HG03175 (cell line): ENCODE results near the gene LRRC63.
"Not testable (repeated sequence)": the region's sequence is repeated elsewhere in the genome, so short reads cannot be mapped to it uniquely, and the experiment has no call there.

Source experiments
- ATAC-seq: cut with Tn5 transposase; IDR thresholded peaks from one replicate; pipeline ENCODE4 v1.9.1; 2021; ENCODE audit warnings: mild to moderate bottlenecking, moderate library complexity; ENCODE audit not compliant: unreplicated experiment

The LRRC63 gene, protein sequence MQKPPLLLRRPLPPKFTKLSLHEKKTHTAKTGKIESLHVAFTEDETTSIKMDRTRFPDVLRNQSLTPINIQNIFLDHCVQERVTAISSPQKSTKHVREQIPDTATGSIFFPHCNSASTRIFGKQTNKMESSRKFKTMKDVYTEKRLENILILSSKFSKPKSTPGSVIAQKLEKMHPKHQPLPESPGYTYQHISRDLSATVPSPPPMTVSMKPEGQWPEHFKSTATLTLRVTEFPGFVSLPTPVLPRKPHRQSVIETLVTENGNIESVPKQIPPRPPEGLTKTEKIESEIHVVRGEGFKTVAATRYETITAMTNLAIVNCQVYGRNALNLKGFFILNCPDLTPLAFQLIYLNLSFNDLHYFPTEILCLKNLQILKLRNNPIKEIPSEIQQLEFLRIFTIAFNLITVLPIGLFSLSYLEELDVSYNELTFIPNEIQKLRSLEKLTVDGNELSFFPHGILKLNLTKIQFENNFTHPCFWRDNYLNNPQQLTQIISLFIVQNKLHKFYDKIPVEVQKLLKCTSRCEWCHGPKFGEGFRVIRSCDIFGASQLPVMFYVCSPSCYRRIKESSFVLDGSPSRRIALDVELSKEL

GRCh38 chr13:46211483-46212351, at the start of gene LRRC63:
Gene LRRC63 (plus strand): TSS chr13:46211928. CDS start chr13:46213035, 1,107 bp downstream.
- ATAC-seq = peak; percentile 88

DNA sequence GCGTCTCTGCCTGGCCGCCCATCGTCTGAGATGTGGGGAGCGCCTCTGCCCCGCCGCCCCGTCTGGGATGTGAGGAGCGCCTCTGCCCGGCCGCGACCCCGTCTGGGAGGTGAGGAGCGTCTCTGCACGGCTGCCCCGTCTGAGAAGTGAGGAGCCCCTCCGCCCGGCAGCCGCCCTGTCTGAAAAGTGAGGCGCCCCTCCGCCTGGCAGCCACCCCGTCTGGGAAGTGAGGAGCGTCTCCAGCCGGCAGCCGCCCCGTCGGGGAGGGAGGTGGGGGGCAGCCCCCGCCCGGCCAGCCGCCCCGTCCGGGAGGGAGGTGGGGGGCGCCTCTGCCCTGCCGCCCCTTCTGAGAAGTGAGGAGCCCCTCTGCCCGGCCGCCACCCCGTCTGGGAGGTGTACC, 49.0 kb upstream of the LRRC63 start:
- not testable (repeated sequence) for ATAC-seq

GRCh38 chr13:46164661-46165060, 47.1 kb upstream of the LRRC63 start:
- no peak for ATAC-seq

- no peak for ATAC-seq
Measured at GRCh38 chr13:46165485-46166223, 46.1 kb upstream of the LRRC63 start.

DNA sequence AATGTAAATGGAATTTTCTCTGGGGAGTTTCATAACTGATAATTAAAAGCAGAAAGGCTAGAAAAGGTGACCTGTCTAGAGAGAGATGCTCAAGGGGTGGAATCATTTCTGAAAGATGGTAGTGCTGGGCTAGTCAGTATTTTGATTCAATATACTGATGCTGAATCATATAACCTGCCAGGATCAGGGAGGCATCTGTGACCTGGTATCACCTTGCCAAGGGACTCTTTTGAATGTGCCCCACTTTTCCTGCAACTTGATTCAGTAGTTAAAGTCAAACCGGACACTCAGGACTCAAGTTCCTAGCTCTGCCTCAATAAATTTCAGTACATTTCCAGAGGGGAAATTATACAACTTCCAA, 45.5 kb upstream of the LRRC63 start:
- no peak for ATAC-seq

GRCh38 chr13:46166947-46167610, 44.6 kb upstream of the LRRC63 start:
- no peak for ATAC-seq

DNA sequence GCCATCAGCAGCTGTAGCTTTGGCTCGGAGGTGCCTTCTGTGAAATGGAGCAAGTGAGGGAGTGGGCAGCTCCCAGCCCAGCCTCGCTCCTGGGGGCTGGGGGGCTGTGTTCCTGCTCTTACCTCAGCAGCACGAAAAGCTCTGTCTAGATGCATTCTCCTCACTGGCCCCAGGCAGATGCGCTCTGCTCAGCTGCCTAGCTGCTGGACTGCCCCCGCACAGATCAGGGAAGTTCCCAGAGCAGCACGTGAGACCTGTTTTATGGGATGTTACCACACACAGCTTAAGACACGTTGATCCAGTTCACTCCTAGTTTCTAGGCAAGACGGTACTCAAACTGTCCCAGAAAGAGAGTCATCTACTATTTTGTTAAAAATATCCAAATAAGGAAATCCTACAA, 43.4 kb upstream of the LRRC63 start:
- no peak for ATAC-seq

DNA sequence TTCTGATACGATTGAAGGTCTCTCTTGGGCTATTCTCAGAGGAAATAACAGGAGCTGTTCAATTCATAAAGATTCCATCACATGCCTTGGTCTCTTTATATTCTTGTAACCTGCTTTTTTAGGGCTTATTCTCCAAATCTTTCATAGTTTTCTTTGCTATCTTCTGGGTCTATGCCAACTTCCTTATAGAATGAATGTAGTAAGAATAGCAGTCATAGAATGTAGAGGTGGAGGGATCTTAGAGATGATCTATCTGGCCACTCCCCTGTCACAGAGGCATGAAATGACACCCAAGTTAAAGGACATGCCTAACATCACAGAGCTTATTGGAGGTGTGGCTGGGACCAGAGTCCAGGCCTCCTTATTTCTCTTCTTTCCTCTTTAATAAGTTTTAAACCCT, 42.9 kb upstream of the LRRC63 start:
- ATAC-seq = no peak

DNA sequence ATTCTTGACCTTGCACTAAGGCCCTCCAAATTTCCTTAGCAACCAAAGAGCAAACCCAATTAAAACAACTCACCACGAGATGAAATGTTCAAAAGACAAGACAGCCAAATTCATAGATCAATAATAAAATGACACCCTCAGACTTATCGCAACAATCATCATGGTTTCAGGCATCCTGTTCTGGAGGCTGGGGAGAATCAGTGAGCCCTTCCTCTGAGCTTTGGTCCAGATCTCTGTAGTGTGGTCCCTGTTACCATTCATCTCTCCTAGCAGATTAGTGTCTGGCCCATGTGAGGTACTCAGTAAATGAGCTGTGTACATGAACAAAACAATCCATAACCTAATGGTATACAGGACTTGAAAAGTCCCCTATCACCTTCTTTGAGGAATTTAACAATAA, 42.0 kb upstream of the LRRC63 start:
- no peak for ATAC-seq

DNA sequence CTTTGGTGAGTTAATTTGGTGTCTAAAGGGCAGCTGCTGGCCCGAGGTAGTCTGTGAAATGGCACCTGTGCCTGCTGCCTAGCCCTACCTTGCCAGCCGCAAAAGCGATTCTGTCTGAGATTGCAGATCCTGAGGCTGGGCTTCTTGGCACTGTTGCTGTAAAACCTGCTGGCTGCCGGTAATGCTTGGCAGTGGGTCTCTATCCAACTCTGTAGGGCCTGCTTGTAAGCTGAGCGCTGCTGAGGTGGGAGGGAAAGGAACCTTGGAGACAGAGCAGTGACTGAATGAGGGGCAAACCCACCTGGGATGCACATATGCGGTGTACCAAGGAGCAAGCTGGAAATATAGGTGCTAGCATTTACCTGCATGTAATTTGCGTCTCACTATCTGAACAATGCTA, 41.5 kb upstream of the LRRC63 start:
- no peak for ATAC-seq

DNA sequence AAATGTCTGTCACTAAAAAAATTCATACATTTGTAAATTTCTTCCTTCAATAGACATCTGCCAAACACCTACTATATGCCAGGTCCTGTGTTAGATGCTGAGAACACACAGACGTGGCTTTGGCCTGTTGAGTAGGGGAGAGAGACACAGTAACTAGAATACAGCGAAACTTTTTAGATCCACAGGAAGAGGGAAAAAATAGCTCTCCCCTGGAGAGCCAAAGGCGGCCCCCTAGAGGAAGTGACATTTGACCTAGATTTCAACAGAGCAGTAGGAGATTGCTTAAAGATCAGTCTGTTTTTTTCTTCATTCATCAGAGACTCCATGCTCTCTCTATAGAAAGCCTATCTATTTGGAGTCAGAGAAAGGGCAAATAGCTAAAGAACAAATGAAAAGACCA, 41.0 kb upstream of the LRRC63 start:
- no peak for ATAC-seq

DNA sequence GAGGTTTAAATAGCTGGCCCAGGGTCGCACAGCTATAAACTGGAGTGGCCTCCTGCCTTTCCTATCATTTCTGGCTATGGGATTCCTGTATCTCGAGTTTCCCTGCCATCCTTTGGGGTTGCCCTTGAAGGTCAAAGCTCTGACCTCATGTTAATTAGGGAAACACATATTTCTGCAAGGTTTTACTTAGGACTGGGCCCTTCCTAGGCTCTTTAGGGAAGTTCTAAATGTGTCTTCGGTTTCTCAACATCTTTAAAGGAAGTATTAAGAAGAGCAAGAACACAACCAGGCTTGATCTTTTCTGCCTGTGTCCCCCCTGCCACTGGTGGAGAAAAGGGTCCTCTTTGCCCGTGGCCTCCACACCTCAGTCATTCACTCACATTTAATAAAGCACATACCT, 40.5 kb upstream of the LRRC63 start:
- no peak for ATAC-seq

- no peak for ATAC-seq
Measured at GRCh38 chr13:46171739-46172138, 40.0 kb upstream of the LRRC63 start.

- peak; percentile 25 for ATAC-seq
Measured at GRCh38 chr13:46172531-46172991, 39.2 kb upstream of the LRRC63 start.

DNA sequence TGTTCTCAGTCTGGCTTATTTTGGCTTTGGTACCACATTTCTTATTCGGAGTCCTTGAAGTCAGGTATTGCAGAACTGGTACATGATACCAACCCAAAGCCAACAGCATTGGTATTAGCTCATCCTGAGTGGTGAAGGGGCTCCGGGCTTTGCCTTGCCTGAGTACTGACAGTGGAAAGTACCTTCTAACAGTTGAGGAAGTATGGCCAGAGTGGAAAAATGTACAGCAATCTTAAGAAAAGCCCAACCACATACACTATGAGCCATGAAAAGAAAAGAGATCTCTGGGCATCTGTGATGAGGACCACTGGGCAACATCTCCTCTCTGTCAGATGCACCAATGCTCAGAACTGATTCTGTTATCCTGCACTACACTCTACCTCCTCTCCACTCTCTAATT, 38.1 kb upstream of the LRRC63 start:
- ATAC-seq = no peak

DNA sequence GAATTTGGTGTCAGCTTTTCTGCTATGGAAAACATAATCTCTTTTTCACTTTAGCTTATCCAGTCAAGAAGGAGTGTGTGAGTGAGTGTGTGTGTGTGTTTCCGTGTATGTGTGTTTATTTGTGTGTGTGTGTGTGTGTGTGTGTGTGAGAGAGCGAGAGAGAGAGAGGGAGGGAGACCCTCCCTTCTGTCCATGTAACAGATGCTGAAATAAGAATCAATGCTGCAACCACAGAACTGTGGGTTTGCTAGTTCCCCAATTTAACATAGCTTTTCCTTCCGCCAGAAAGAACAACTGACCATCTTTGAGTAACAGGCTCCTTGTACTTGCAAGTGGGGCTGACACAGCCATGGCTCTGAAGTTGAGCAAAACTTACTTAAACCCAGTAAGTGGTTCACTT, 35.0 kb upstream of the LRRC63 start:
- ATAC-seq = peak; percentile 44

DNA sequence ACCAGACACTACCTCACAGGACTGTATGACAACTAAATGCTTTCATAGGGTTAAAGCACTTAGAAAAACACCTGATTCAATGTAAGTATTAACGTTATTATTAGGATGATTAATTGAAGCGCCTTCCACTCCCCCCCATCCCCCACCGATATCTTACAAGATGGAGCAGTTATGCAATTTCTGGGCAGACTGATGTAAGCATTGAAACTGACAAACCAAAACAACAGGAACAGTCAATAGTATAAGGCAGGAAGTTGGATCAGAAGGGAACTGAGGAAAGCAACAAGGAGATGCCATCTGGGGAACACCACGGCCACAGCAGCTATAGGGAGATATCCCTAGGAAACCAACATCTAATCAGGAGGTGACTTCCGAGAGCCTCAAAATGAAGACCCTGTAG, 33.6 kb upstream of the LRRC63 start:
- no peak for ATAC-seq

DNA sequence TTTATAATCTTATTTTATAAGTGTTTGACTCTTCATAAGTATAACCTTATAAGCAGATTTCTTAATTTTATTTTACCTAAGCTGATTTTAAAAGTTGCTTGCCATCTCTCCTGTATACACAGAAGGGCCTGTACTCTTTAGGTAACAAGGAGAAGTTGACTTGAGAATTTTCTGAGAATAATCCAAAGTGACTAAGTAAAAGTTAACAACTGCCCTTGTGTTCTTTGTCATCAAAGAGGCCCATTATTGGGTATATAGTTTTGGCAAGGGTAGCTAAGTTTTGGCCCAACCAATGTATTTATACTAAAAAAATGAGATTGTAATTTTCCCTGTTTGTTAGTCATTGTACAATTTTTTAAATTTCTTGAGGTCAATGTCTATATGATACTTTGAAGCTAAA, 32.9 kb upstream of the LRRC63 start:
- no peak for ATAC-seq

DNA sequence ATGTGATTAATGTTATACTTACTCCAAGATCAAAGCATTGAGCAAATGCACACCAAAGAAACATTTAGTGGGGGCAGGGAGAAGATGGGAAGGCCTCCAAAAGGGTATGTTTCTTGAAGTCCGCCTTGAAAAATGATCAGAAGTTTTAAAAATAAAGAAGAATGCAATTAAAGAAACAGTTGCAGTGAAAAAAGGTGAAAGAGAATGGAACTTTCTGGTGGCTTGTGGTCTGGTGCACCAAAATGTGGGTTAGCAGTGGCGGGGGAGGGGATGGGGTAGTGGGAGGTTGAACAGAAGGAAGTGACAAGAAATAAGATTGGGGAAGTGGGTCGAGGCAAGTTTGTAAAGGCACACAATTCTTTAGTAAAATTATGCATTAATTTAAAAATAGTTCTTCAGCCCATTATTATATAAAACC, 32.2 kb upstream of the LRRC63 start:
- ATAC-seq = no peak

GRCh38 chr13:46179969-46180763, 31.6 kb upstream of the LRRC63 start:
- no peak for ATAC-seq
